Measurements from ENCODE around the gene INSYN2B. TPM values are rescaled to one million over a fixed set of nuclear protein-coding genes. Genes with fewer than 3 reads are reported as not detected.

INSYN2B gene
- total and polyA plus RNA-seq, 3 donors from 2014 or later, result 0.37 to 2.3 (median 1.0) TPM

GRCh38 chr5:169817031-169817430 is 163.3 kb downstream of the INSYN2B start:
- no peaks in the 10 kb centered on the region for H3K4me1 ChIP-seq
- intact Hi-C loops (cut with DNase I; ENCODE audit: low total_unique reads), result no loop called here
- WGBS, 2 donors, result 89 to 92% methylated on average over 2 of the region's 2 CpGs
- no peaks in the 10 kb centered on the region for H3K9me3 ChIP-seq
- no peak for DNase-seq
- no peak overlapping the region for H3K4me3 ChIP-seq
- H3K36me3 ChIP-seq (ENCODE audit: low read depth, missing control alignments), result no peaks in the 10 kb centered on the region
- H3K27me3 ChIP-seq, result no peaks in the 10 kb centered on the region
- H3K27ac ChIP-seq, result no peak overlapping the region
- TF ChIP-seq CTCF (IDR thresholded peaks at IDR 0.05) (no peak), POLR2A (IDR thresholded peaks at IDR 0.05) (no peak)

- Histone ChIP-seq H3K27me3 (no peaks in the 10 kb centered on the region), H3K4me1 (no peaks in the 10 kb centered on the region), H3K9me3 (no peaks in the 10 kb centered on the region), H3K36me3 (ENCODE audit: low read depth, missing control alignments) (no peaks in the 10 kb centered on the region), H3K27ac (no peak overlapping the region), H3K4me3 (no peak overlapping the region)
- intact Hi-C loops (cut with DNase I; ENCODE audit: low total_unique reads), result no loop called here
- 86 to 90% methylated on average over 1 of the region's 1 CpG for WGBS, 2 donors
- TF ChIP-seq CTCF (IDR thresholded peaks at IDR 0.05) (no peak), POLR2A (IDR thresholded peaks at IDR 0.05) (no peak)
- no peak for DNase-seq
Measured at GRCh38 chr5:169814522-169814921, 165.8 kb downstream of the INSYN2B start.

MicroRNAs within 50 kb of the gene (microRNA counts, 767-probe panel; counts per million panel counts)
- microRNA hsa-miR-378e, result 7,157 to 7,217 counts per million in 2 donors

Small RNA genes within 50 kb of the gene (microRNA-seq; reads per million reads assigned to microRNA genes)
- 0 reads per million in 2 donors for gene MIR378E (ENCODE audit: borderline number of aligned reads in 2 of 2, borderline replicate concordance in 1 of 2)

Small RNA genes within 50 kb of the gene (small RNA-seq; reads per million reads assigned to genes)
- gene MIR378E, result 0 reads per million in 2 donors

Other genes with a start within 250 kb of the INSYN2B start
- gene FOXI1, start 125.4 kb upstream of the INSYN2B start, total RNA-seq, result under 1 TPM in 1 of 2 donors, not detected in 1; 0.19 TPM
- gene FOXI1, start 125.4 kb upstream of the INSYN2B start, polyA plus RNA-seq (ENCODE audit: insufficient read depth, low read depth, low replicate concordance), result 0.26 TPM